Ovary (tissue), 9 donors: ENCODE results near the gene CMPK2. TPM values are rescaled to one million over a fixed set of nuclear protein-coding genes. Genes with fewer than 3 reads are reported as not detected.

Experiments used
- DNase-seq, 5 donors: peaks; one replicate each; pipeline ENCODE4 v3.0.0-alpha.2; 2019 to 2020
- H3K27ac ChIP-seq, 2 donors: fragments of 200-600 bp; one replicate each; pipeline versions ENCODE4 v1.5.1 to v1.8.0; 2019 to 2022
- H3K27me3 ChIP-seq: fragments of 200-600 bp; one replicate; pipeline ENCODE4 v1.8.0; 2022
- H3K36me3 ChIP-seq: fragments of 200-600 bp; sonication (generic); one replicate; pipeline ENCODE4 v1.5.1; 2019
- H3K4me1 ChIP-seq: one replicate; pipeline ENCODE4 v1.8.1; 2013; ENCODE audit warnings: mild to moderate bottlenecking, moderate library complexity; ENCODE audit not compliant: insufficient read depth
- H3K4me3 ChIP-seq: fragments of 200-600 bp; sonication (generic); one replicate; pipeline ENCODE4 v1.5.1; 2017
- H3K9me3 ChIP-seq, 2 donors: fragments of 200-600 bp in 1 of 2; sonication (generic) in 1 of 2; one replicate each; pipeline versions ENCODE4 v1.5.1 to v1.8.1; 2013 to 2019; ENCODE audit warnings: mild to moderate bottlenecking in 1 of 2, moderate library complexity in 1 of 2
- EP300 ChIP-seq: sonication (generic); formaldehyde crosslinking; IDR thresholded peaks from one replicate; pipeline ENCODE4 v1.6.1; 2017; ENCODE audit warnings: antibody characterized with exemption
- POLR2A ChIP-seq: fragments of 450-650 bp; IDR thresholded peaks from one replicate; pipeline ENCODE4 v1.6.1; 2017; ENCODE audit warnings: antibody characterized with exemption, mild to moderate bottlenecking, moderate library complexity
- WGBS, 3 donors: extraction: QIAGEN DNeasy Blood & Tissue Kit in 1 of 3; methylation state at CpG; one replicate each; pipeline versions ENCODE4 v1.1.5 to v1.1.7; 2013 to 2017; 5-methylcytosine and 5-hydroxymethylcytosine counted together
- intact Hi-C, 4 donors: fragments of 100-400 bp; cut with DNase I; formaldehyde crosslinking; loops; one replicate each; pipeline versions ENCODE4 v1.11.0 to v1.15.1; 2022 to 2023
- polyA plus RNA-seq, 2 donors: library from polyadenylated mRNA; stranded (reverse); fragments of 200-250 nt in 1 of 2; fragments of 350-450 nt in 1 of 2; fragmentation: Illumina TruSeq in 1 of 2; extraction: RNeasy Lipid Tissue Mini Kit (QIAGEN cat#74804) in 1 of 2; gene quantifications; one replicate each; pipeline ENCODE4 v1.2.3, GENCODE V29; 2013 to 2014
- total RNA-seq, 7 donors: library from RNA; depleted of rRNA in 2 of 7; stranded (reverse); fragments of >200 nt in 2 of 7; fragmentation: NEBNext Ultra II Directional in 3 of 7; extraction: Animal tissue kit (Norgen Biotek cat#: 25700) in 3 of 7; gene quantifications; one replicate each; pipeline versions ENCODE4 v1.1.0 to v1.2.4, GENCODE V29; 2016 to 2023
- TF ChIP-seq, protein P1 (sequence below), 3 donors: fragments of 450-650 bp in 2 of 3; fragments of 200-600 bp in 1 of 3; IDR thresholded peaks; one replicate each; pipeline versions ENCODE4 v1.5.1 to v1.8.0; 2016 to 2022; ENCODE audit warnings: antibody characterized with exemption in 3 of 3, mild to moderate bottlenecking in 1 of 3
- donor health status: DM: no; HTN: no; CAD: no; lungs with moderate emphysema.
- donor health status: DM: no; HTN: no; CAD: no.
- donor health status: Bipolar disorder and iron deficiency.
- donor health status: DM: yes; HTN: yes; CAD: no.
- donor health status: DM: no; HTN: no; CAD: no.
- donor health status: DM: yes; HTN: yes; CAD: no.

CMPK2 gene
- total and polyA plus RNA-seq, 9 donors, result 2.7 to 11.5 (median 4.2) TPM

DNA sequence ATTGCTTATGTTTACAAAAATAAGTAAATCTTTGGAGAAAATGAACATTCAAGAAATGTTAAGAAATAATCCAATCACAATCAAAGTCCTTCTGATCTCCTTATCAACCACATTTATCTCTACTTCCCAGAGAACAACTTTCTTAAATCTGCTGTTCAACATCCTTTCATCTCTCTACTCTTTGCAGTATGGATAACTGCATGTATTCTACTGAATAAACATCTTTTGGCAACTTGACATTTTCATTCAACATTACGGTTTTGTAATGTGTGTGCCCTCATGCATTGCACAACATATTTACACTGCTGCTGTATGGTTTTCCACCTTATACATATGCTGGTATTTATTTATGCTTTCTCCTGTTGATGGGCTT, 9.2 kb downstream of the CMPK2 start:
- no peak overlapping the region for H3K4me3 ChIP-seq
- TF ChIP-seq, protein P1, sequence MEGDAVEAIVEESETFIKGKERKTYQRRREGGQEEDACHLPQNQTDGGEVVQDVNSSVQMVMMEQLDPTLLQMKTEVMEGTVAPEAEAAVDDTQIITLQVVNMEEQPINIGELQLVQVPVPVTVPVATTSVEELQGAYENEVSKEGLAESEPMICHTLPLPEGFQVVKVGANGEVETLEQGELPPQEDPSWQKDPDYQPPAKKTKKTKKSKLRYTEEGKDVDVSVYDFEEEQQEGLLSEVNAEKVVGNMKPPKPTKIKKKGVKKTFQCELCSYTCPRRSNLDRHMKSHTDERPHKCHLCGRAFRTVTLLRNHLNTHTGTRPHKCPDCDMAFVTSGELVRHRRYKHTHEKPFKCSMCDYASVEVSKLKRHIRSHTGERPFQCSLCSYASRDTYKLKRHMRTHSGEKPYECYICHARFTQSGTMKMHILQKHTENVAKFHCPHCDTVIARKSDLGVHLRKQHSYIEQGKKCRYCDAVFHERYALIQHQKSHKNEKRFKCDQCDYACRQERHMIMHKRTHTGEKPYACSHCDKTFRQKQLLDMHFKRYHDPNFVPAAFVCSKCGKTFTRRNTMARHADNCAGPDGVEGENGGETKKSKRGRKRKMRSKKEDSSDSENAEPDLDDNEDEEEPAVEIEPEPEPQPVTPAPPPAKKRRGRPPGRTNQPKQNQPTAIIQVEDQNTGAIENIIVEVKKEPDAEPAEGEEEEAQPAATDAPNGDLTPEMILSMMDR (IDR thresholded peaks at IDR 0.05), result no peak
- TF ChIP-seq POLR2A (no peak), EP300 (no peak)
- H3K36me3 ChIP-seq, result no peaks in the 10 kb centered on the region
- DNase-seq, result no peak
- H3K4me1 ChIP-seq, result no peaks in the 10 kb centered on the region
- peaks cover 0 to 17% of the 10 kb centered on the region in 2 donors for H3K9me3 ChIP-seq
- intact Hi-C loops, result no loop called here
- H3K27ac ChIP-seq, result no peak overlapping the region
- no peaks in the 10 kb centered on the region for H3K27me3 ChIP-seq
- 84 to 96% (median 92%) methylated on average over 1 of the region's 1 CpG for WGBS, 3 donors

DNA sequence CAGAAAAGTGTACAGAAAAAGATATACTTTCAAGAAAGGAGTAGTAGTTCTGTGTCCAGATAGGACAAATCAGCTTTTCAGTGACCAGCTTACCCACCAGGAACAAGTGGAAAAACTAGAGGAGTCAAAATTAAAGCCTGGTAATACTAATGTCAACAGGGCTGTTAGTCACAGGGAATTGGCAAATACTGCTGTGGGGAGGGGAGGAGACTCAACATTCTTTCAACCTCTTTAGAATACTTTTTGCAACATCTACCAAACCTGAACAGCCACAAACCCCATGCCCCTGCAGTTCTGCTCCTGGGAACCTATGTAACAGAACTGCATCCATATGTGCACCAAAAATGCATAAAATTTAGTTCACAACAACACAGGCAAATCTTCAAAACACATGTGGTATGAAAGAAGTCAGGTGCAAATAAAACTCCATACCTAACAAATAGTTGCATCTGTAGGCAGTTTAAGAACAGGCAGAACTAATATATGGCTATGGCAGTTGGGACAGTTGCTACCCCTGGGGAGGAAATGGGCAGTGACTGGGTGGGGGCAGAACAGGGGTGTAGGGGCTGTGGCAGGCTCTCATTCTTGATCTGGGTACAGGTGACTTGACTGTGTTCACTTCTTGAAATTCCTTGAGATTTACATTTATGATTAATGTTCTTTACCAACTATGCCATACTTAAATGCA, 9.7 kb downstream of the CMPK2 start:
- no peak for TF ChIP-seq EP300
- TF ChIP-seq, protein P1 (IDR thresholded peaks at IDR 0.05), result no peak
- TF ChIP-seq POLR2A, result no peak
- no peak overlapping the region for H3K4me3 ChIP-seq
- DNase-seq, result no peak
- no peaks in the 10 kb centered on the region for H3K4me1 ChIP-seq
- intact Hi-C loops, result no loop called here
- no peaks in the 10 kb centered on the region for H3K36me3 ChIP-seq
- H3K9me3 ChIP-seq, result peaks cover 0 to 21% of the 10 kb centered on the region in 2 donors
- H3K27me3 ChIP-seq, result no peaks in the 10 kb centered on the region
- H3K27ac ChIP-seq, result no peak overlapping the region

DNA sequence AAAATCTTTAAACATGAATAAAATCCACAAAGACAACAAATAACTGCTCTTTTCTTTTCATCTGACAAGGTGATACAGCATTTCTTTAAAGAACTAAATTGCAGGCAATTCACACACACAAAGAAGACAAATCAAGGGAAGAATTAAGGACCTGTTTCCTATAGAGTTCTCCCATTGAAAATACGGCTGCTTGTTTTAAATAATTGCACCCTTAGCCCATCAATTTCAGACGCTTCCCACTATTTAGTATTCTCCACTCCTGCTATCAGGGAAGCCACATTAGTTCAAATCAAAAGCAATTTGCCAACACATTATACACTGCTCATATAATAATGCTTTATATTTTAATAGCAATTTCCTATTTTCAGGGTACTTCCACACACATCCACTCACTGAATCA, 11.3 kb downstream of the CMPK2 start:
- H3K4me3 ChIP-seq, result no peak overlapping the region
- TF ChIP-seq, protein P1 (IDR thresholded peaks at IDR 0.05), result no peak
- no peak for TF ChIP-seq EP300
- TF ChIP-seq POLR2A, result no peak
- no peaks in the 10 kb centered on the region for H3K36me3 ChIP-seq
- DNase-seq, result no peak
- 69 to 92% (median 90%) methylated on average over 2 of the region's 2 CpGs for WGBS, 3 donors
- H3K4me1 ChIP-seq, result no peaks in the 10 kb centered on the region
- no peaks in the 10 kb centered on the region for H3K27me3 ChIP-seq
- peaks cover 0 to 23% of the 10 kb centered on the region in 2 donors for H3K9me3 ChIP-seq
- no peak overlapping the region for H3K27ac ChIP-seq
- intact Hi-C loops, result no loop called here

DNA sequence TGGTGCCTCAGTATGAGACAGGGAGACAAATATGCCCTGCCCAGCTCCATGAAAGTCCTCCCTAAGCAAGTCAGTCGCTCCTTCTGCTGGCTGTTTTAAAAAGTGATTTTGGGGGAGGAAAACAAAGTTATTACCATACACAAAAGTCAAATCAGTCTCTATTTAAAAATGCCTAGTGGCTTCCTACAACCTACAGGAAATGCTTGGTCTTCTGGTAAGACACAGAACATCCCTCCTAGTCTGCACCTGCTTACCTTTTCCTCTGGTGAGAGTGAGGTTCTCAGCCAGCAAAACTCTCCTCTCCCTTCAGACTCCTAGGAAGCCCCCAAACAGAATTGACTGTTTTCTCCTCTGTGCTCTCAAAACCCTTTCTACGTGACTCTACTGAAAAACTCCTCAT, 13.5 kb downstream of the CMPK2 start:
- Histone ChIP-seq H3K4me1 (no peaks in the 10 kb centered on the region), H3K4me3 (no peak overlapping the region), H3K27me3 (no peaks in the 10 kb centered on the region), H3K27ac (no peak overlapping the region), H3K9me3 (peaks cover 0 to 32% of the 10 kb centered on the region in 2 donors), H3K36me3 (no peaks in the 10 kb centered on the region)
- 90 to 94% (median 93%) methylated on average over 2 of the region's 2 CpGs for WGBS, 3 donors
- intact Hi-C loops, result no loop called here
- TF ChIP-seq EP300 (no peak), POLR2A (no peak)
- TF ChIP-seq, protein P1 (IDR thresholded peaks at IDR 0.05), result no peak
- DNase-seq, result no peak
